Kidney tubule cell (primary cell): ENCODE measurements around the gene DCAF15.
"Not testable (repeated sequence)": the region's sequence is repeated elsewhere in the genome, so short reads cannot be mapped to it uniquely, and the experiment has no call there.

Experiments
- DNase-seq: peaks from one replicate; pipeline ENCODE4 v3.0.0-alpha.2; 2018; ENCODE audit warnings: low spot score

The DCAF15 gene, protein sequence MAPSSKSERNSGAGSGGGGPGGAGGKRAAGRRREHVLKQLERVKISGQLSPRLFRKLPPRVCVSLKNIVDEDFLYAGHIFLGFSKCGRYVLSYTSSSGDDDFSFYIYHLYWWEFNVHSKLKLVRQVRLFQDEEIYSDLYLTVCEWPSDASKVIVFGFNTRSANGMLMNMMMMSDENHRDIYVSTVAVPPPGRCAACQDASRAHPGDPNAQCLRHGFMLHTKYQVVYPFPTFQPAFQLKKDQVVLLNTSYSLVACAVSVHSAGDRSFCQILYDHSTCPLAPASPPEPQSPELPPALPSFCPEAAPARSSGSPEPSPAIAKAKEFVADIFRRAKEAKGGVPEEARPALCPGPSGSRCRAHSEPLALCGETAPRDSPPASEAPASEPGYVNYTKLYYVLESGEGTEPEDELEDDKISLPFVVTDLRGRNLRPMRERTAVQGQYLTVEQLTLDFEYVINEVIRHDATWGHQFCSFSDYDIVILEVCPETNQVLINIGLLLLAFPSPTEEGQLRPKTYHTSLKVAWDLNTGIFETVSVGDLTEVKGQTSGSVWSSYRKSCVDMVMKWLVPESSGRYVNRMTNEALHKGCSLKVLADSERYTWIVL

DNA sequence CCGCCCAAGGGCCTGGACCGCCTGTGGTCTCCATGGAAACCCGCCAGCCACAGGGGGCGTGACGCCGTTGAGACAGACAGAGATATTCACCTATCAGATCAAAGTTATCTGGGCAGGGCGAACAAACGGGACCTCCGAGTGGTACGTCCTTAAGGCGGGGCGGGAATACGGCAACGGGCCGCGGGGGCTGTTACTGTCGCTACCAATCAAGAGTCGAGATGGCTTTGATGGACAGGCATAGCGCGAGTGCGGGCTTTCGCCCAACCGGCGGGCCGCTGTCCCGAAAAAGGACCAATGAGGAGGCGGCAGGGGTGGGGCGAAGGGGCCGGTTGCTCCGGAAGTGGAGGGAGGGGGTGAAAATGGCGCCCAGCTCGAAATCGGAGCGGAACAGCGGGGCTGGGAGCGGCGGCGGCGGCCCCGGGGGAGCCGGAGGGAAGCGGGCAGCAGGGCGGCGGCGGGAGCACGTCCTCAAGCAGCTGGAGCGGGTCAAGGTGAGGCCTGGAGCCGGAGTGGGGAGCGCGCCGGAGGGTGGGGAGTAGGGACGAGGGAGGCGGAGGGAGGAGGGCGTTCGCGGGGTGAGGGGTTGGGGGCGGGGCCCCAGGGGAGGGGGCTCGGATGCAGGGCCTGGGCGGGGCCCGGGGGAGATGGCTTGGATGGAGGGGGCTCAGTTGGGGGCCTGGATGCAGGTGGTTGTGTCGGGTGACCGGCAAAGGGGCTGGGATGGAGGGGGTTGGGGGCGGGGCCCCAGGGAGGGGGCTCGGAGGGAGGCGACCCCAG lies at the start of gene DCAF15:
Gene DCAF15 (plus strand): TSS at position 356 of the 777 bp plus-strand sequence. CDS start 4 bp downstream, at position 360.
- peak; percentile 100 for DNase-seq

DNA sequence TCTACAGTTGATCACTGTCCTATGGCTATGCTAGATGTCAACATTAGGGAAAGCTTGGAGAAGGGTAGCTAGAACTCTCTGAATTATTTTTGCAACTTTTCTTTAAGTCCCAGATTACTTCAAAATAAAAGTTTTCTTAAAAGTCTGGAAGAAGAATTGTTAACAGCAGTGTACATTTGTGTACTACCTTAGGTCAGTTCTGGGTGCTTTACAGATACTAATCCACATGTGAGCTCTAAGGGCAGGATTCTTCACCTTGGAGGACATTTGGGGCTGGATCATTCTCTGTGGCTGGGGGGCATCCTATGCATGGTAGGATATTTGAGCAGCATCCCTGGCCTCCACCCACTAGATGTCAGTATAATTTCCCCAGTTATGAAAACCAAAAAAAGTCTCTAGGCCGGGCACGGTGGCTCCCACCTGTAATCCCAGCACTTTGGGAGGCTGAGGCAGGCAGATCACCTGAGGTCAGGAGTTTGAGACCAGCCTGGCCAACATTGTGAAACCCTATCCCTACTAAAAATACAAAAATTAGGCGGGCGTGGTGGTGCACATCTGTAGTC lies 49.2 kb upstream of the DCAF15 start:
- DNase-seq = no peak

DNA sequence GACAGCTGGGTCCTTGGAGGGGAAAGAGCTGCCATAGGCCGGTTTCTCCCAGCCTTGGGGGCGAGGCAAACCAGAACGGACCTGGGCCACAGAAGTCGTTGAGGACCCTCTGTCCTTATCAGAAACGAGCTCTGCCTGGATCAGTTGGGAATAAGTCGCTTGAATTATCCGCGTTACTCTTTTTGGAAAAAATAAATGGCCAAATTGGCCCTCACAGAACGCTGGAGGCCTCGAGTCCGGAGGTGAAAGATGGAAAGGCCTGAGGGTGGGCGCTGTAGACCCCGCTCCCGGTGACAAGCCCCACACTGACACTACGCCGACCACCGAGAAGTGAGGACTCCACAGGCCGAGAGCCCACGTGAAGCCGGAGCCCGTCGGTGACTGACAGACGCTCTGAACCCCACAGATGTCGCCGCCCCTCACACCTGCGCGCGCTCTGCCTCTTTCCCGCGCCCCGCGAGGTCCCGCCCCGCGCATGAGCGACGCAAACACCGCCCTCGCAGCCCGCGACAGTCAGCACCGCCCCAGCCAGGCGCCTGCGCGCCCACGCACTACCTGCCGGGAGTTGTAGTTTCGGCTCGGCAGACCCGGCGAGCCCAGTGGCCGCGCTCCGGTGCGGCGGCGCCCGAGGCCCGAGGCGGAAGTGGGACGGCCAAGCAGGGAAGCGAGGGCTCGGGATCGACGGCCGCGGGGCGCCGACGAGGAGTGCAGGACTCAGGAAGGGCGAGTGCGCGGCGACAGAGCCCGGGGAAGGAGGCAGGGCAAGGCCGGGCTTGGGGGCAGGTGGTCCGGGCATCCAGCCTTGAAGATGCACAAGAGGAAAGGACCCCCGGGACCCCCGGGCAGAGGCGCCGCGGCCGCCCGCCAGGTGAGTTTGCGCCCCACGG lies 46.4 kb upstream of the DCAF15 start, which contains the start of the genes BRME1 and CC2D1A:
Gene BRME1 (minus strand): TSS at position 484 of the 887 bp plus-strand sequence. CDS start 1,225 bp downstream, outside the sequence.
Gene CC2D1A (plus strand): TSS at position 568 of the 887 bp plus-strand sequence. CDS start 241 bp downstream, at position 809.
- DNase-seq = peak; percentile 90

DNA sequence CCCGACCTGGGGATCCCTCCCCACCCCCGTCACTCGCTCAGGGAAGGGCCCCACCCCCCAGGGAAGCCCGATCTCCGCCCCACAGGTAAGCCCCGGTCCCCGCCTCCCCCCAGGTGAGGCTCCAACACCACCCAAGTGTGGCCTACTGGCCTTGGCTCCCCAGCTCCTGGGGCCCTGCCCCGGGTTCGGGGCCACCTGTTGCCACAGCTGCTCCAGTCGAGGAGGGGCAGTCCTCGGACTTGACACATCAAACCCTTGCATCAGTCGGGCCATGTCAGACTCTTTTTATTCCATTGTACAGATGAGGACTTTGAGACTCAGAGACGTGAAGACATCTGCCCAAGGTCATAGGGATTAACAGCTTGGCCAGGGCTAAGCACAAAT lies 45.8 kb upstream of the DCAF15 start:
- peak; percentile 12 for DNase-seq

DNA sequence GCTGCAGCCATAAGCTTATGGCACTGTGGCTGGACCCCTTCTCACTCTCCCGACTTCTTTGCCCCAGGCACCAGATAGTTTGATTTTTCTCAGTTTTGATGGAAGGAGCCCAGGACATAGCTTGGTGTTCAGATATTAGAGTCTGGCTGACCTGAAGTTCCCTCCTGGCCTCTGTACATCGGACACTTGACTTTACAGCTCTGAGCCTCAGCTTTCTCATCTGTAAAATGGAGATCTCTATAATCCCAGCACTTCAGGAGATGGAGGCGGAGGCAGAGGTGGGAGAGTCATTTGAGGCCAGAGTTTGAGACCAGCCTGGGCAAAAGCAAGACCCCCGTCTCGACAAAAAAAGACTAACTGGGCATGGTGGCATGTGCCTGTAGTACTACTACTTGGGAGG lies 45.4 kb upstream of the DCAF15 start:
- no peak for DNase-seq

DNA sequence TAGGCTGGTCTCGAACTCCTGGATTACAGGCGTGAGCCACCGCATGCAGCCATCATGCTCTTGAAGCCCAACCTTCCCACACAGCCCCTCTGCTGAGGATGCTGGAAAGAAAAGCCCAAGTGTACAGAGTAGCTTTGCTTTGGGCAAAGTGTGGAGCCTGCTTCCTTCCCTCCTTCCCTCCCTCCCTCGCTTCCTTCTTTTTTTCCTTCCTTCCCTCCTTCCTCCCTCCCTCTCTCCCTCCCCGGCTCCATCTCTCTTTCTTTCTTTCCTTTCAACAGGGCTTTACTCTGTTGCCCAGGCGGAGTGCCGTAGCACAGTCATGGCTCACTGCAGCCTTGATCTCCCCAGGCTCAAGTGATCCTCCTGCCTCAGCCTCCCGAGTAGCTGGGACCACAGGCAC lies 43.6 kb upstream of the DCAF15 start:
- no peak for DNase-seq

DNA sequence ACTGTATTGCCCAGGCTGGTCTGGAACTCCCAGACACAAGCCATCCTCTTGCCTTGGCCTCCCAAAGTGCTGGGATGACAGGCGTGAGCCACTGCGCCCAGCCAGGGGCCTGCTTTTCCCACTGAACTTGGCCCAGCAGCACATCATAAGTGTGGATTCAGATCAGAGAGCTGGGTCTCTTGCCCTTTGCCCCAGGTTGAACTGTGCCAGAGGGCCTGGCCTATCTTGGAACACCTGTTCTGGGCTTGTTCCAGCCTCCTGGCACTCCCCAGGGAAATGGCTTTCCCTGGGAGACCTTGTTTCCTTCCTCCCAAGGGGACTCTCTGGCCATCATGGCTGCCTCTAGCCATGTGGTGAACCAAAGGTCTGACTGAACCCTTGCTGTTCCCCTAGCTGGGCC lies 42.9 kb upstream of the DCAF15 start:
- DNase-seq = no peak

DNA sequence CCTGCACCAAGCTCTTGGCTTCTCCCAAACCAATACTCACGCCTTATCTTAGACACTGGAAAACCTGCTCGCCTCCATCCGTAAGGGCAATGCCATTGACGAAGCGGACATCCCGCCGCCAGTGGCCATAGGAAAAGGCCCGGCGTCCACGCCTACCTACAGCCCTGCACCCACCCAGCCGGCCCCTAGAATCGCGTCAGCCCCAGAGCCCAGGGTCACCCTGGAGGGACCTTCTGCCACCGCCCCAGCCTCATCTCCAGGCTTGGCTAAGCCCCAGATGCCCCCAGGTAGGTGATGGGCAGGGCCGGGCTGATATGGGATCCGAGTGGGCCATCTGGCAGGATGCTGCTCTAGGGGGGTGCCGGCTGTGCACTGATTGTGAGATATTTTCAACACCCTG lies 39.0 kb upstream of the DCAF15 start:
- DNase-seq = no peak

DNA sequence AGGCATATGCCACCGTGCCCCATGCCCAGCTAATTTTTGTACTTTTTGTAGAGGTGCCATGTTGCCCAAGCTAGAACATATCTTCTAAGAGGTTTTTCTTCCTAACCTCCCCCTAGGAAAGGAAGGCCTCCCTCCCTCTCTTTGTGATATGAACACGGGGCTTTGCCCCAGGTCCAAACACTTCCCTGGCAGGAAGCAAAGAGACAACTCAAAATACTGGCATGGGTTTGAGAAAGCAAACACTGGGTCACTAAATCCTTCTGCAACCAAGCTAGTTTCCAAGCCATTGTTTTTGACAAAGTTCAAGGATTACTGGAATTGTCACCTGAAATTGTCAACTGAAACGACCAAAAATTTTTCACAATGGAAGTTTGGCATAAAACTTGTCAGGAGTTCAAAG lies 37.5 kb upstream of the DCAF15 start:
- DNase-seq = no peak

DNA sequence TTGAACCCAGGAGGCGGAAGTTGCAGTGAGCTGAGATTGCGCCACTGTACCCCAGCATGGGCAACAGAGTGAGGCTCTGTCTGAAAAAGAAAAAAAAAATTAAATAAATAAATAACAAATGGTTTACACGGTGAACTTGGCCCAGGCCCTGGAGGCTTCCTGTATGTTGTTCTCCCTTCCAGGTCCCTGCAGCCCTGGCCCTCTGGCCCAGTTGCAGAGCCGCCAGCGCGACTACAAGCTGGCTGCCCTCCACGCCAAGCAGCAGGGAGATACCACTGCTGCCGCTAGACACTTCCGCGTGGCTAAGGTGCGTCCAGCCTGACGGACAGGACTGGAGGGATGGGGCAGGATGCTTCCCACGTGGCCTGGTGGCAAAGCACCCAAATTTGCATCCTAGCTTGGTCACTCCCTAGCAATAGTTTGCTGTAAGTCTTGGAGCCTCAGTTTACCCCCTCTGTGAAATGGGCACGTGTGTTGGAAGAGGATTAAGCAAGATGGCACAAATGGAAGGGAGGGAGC lies 34.4 kb upstream of the DCAF15 start:
- DNase-seq = no peak

DNA sequence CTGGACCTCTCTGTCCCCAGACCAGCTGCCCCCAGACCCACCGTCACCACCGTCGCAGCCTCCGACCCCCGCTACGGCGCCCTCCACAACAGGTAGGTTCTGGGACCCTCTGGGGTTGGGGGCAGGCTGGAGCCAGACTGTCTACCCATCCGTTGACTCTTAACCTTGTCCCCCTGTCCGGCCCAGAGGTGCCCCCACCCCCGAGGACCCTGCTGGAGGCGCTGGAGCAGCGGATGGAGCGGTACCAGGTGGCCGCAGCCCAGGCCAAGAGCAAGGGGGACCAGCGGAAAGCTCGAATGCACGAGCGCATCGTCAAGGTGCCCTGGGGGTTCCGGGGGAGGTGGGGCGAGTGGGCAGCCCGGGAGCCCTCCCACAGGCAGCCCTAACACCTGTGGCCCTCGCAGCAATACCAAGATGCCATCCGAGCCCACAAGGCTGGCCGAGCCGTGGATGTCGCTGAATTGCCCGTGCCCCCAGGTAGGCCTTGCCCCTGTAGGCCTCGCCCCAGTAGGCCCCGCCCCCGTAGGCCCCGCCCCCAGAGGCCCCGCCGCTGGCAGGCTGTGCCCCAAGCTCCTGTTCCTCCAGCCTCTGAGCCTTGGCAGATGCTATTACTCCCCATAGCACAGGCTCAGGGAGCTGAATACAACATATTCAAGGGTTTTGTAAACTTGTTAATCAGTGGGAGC lies 33.4 kb upstream of the DCAF15 start:
- no peak for DNase-seq

DNA sequence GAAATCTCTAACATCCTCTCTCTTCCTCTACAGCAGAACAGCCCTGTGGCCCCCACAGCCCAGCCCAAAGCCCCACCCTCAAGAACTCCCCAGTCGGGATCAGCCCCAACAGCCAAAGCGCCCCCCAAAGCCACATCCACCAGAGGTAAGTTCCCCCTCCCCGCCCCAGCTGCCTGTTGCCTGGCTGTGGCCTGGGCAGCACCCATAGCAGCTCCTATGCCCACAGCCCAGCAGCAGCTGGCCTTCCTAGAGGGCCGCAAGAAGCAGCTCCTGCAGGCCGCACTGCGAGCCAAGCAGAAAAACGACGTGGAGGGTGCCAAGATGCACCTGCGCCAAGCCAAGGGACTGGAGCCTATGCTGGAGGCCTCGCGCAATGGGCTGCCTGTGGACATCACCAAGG lies 31.8 kb upstream of the DCAF15 start:
- no peak for DNase-seq

DNA sequence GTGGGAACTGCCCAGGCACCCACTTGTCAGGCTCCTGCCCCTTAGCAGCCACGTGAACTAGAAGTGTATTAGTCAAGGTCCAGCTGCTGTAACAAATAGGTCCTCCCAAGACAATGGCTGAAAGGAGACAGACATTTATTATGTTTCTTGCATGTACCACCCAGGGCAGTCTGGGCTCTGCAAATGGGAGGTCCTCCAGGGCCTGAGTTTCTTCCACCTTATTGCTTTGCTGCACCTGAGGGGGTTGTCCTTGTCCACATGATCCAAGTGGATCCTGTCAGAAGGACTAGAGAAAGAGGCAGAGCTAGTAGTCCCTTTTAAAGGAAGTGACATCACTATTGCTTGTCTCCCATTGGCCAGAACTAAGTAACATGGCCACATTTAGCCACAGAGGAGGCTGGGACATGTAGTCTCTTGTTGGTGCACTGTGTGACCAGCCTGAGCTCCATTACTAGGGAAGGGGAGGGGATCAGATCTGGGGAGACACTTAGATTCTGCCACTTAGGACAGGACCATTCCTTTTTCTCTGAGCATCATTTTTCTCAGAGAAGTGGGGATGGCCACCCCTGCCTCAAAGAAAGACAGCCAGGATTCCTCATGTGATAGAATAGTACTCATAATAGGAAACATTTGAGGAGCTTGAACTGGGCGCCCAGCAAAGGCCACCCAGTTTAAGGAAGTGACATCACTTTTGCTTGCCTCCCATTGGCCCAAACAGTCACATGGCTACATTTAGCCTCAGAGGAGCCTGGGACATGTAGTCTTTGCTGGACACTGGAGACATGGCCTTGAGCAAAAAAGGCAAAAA lies 31.2 kb upstream of the DCAF15 start:
- DNase-seq = peak; percentile 31

DNA sequence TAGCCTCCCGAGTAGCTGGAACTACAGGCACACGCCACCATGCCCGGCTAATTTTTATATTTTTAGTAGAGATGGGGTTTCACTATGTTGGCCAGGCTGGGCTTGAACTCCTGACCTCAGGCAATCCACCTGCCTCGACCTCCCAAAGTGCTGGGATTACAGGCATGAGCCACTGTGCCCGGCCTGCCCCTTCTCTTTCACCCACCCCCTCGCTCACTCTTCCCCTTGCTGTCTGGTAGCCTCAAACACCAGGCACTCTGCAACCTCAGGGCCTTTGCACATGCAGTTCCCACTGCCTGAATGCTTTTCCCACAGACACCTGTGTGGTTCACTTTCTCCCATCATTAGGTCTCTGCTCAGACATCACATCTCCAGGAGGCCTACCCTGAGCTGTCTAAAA lies 30.2 kb upstream of the DCAF15 start:
- DNase-seq = not testable (repeated sequence)

DNA sequence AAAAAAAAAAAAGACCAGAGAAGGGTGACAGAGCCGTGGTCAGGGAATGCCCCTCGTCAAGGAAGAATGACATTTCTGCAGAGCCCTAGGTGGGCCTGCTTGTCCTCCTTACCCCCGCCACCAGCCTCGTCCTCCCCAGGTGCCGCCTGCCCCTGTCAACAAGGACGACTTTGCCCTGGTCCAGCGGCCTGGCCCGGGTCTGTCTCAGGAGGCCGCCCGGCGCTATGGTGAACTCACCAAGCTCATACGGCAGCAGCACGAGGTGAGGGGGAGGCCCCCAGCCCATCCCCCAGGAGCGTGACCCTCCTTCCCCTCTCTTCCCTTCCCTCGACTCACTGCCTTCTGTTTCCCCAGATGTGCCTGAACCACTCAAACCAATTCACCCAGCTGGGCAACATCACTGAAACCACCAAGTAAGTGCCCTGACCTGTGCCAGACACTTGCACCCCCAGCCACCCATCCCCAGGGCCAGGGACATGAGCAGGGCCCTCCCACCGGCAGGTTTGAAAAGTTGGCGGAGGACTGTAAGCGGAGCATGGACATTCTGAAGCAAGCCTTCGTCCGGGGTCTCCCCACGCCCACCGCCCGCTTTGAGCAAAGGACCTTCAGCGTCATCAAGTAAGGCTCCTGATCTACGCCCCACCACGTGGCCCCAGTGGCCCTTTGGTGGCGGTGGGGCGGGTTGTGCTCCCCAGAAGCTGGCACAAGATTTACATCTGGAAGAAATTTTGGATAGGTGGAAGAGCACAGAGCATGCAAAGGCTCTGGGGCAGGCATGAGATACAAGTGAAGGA lies 28.9 kb upstream of the DCAF15 start:
- no peak for DNase-seq

DNA sequence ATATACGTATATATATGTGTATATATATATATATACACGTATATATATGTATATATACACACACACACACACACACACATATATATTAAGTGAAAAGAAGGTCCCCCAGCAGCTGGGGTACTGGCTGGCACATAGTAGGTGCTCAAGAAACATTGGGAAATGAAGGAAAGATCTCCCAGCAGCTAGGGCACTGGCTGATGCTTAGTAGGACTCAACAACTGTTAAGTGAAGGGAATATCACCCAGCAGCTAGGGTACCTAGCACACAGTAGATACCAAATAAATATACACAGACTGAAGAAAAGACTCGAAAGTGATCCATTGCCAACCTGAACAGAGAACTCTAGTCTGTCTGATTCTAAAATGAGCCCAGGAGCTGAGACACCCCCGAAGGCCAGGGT lies 26.3 kb upstream of the DCAF15 start:
- no peak for DNase-seq

DNA sequence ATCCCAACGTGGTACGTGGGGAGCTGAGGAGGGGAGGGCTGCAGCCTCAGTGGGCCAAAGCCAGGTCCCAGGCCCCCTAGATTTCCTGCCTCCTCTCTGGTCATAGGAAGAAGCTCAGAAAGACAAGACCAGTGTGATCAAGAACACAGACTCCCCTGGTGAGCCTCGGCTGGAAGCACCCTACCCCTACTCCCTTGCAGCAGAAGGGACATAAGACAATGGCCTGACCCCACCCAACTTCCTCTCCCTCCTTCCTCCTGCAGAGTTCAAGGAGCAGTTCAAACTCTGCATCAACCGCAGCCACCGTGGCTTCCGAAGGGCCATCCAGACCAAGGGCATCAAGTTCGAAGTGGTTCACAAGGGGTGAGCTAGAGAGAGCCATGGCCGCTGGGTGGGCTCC lies 25.6 kb upstream of the DCAF15 start:
- DNase-seq = no peak

DNA sequence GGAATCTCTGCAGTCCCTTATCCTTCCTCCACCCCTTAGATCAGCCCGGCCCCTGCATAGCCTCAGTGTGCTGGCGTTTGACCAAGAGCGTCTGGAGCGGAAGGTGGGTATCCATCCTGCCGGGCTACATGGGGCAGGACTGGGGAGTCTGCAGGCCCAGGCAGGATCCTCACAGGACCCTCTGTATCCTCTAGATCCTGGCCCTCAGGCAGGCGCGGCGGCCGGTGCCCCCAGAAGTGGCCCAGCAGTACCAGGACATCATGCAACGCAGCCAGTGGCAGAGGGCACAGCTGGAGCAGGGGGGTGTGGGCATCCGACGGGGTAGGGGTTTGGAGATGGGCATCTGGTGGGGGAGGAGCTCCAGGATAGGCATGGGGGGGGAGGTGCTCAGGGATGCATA lies 23.0 kb upstream of the DCAF15 start:
- no peak for DNase-seq

DNA sequence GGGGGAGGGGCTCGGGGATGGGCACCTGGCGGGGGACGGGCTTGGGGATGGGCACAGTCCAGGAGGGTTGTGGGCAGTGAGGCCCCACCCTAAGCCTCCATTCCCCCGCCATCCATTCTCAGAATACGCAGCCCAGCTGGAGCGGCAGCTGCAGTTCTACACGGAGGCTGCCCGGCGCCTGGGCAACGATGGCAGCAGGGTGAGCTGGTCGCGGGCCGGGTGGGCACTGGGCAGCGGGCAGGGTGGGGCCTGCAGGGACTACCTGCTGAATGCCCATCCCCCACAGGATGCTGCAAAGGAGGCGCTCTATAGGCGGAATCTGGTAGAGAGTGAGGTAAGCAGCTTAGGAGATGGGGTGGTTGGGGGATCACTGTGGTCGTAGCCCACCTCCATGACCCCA lies 22.4 kb upstream of the DCAF15 start:
- DNase-seq = no peak
